ENCODE results near the gene VPS25. TPM values are rescaled to one million over a fixed set of nuclear protein-coding genes. Genes with fewer than 3 reads are reported as not detected.

VPS25 gene
- total and polyA plus RNA-seq, 9 of the 15 experiments (the other 6 are each of a cell fraction or from before 2014, with no cell fraction given) = 123 to 352 (median 180) TPM

DNA sequence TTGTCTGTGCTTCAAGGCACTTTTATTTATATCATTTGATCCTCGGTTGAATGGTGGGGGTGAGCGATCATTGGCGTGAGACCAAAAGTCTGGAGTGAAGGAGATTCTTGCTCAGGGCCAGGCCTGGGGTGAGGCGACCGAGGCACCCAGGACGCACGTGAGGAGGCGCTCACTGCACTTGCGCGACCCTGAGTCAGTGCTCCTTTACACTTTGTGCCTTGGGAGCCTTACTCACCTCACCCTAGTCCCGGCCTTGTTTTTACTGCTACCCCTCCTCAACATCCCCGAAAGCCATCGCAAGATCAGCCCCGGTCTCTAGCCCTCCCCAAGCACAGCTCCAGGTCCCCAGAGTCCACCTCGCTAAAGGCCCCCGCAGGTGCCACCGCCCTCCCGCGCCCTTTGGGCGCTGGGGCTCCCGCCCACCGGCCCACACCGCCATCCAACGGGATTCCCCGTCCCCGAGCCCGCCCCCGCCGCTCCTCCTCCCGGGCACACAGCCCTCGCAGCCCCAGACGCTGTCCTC is 28.9 kb upstream of the VPS25 start (continued):
- TF ChIP-seq ZNF316 (IDR thresholded peaks at IDR 0.05) = 0 out of 2 replicates have a peak, but pooled peaks have one; percentile 5
- 0 out of 2 replicates have a peak, but pooled peaks have one; percentile 24 for TF ChIP-seq CC2D1A (IDR thresholded peaks at IDR 0.05)
- TF ChIP-seq FOXJ2 (tag; IDR thresholded peaks at IDR 0.05) = no peak
- TF ChIP-seq NFIC (IDR thresholded peaks at IDR 0.05) = peak; percentile 71
- TF ChIP-seq BHLHE40 (IDR thresholded peaks at IDR 0.05; ENCODE audit: low read length) = peak; percentile 99
- TF ChIP-seq, protein P1, sequence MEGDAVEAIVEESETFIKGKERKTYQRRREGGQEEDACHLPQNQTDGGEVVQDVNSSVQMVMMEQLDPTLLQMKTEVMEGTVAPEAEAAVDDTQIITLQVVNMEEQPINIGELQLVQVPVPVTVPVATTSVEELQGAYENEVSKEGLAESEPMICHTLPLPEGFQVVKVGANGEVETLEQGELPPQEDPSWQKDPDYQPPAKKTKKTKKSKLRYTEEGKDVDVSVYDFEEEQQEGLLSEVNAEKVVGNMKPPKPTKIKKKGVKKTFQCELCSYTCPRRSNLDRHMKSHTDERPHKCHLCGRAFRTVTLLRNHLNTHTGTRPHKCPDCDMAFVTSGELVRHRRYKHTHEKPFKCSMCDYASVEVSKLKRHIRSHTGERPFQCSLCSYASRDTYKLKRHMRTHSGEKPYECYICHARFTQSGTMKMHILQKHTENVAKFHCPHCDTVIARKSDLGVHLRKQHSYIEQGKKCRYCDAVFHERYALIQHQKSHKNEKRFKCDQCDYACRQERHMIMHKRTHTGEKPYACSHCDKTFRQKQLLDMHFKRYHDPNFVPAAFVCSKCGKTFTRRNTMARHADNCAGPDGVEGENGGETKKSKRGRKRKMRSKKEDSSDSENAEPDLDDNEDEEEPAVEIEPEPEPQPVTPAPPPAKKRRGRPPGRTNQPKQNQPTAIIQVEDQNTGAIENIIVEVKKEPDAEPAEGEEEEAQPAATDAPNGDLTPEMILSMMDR (IDR thresholded peaks at IDR 0.05 in 2 of 3, conservative IDR thresholded peaks at IDR 0.05 in 1 of 3; ENCODE audit: insufficient read depth in 2 of 3, low read depth in 1 of 3, low read length in 3 of 3) = peak in 1 of 3 experiments; percentile 29; a peak in 2 of 6 replicates
- TF ChIP-seq NFE2L1 (tag; IDR thresholded peaks at IDR 0.05; ENCODE audit: borderline replicate concordance, low read depth) = no peak
- TF ChIP-seq JUN (IDR thresholded peaks at IDR 0.05; ENCODE audit: borderline replicate concordance, low read depth, low read length) = peak; percentile 62; the same call in 1 of the 2 replicates
- no peak for TF ChIP-seq JUN (CRISPR knock-in tag; IDR thresholded peaks at IDR 0.05; ENCODE audit: borderline replicate concordance)
- TF ChIP-seq, protein P2, sequence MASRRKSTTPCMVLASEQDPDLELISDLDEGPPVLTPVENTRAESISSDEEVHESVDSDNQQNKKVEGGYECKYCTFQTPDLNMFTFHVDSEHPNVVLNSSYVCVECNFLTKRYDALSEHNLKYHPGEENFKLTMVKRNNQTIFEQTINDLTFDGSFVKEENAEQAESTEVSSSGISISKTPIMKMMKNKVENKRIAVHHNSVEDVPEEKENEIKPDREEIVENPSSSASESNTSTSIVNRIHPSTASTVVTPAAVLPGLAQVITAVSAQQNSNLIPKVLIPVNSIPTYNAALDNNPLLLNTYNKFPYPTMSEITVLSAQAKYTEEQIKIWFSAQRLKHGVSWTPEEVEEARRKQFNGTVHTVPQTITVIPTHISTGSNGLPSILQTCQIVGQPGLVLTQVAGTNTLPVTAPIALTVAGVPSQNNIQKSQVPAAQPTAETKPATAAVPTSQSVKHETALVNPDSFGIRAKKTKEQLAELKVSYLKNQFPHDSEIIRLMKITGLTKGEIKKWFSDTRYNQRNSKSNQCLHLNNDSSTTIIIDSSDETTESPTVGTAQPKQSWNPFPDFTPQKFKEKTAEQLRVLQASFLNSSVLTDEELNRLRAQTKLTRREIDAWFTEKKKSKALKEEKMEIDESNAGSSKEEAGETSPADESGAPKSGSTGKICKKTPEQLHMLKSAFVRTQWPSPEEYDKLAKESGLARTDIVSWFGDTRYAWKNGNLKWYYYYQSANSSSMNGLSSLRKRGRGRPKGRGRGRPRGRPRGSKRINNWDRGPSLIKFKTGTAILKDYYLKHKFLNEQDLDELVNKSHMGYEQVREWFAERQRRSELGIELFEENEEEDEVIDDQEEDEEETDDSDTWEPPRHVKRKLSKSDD (conservative IDR thresholded peaks at IDR 0.05; ENCODE audit: low read length) = no peak
- TF ChIP-seq, protein P3, sequence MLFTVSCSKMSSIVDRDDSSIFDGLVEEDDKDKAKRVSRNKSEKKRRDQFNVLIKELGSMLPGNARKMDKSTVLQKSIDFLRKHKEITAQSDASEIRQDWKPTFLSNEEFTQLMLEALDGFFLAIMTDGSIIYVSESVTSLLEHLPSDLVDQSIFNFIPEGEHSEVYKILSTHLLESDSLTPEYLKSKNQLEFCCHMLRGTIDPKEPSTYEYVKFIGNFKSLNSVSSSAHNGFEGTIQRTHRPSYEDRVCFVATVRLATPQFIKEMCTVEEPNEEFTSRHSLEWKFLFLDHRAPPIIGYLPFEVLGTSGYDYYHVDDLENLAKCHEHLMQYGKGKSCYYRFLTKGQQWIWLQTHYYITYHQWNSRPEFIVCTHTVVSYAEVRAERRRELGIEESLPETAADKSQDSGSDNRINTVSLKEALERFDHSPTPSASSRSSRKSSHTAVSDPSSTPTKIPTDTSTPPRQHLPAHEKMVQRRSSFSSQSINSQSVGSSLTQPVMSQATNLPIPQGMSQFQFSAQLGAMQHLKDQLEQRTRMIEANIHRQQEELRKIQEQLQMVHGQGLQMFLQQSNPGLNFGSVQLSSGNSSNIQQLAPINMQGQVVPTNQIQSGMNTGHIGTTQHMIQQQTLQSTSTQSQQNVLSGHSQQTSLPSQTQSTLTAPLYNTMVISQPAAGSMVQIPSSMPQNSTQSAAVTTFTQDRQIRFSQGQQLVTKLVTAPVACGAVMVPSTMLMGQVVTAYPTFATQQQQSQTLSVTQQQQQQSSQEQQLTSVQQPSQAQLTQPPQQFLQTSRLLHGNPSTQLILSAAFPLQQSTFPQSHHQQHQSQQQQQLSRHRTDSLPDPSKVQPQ (CRISPR knock-in tag; IDR thresholded peaks at IDR 0.05; ENCODE audit: borderline replicate concordance) = no peak
- peak; percentile 53 for TF ChIP-seq MYC (IDR thresholded peaks at IDR 0.05; ENCODE audit: low read depth, low read length)
- TF ChIP-seq MYC (CRISPR knock-in tag; IDR thresholded peaks at IDR 0.05; ENCODE audit: borderline replicate concordance, low read depth) = no peak
- TF ChIP-seq, protein P4, sequence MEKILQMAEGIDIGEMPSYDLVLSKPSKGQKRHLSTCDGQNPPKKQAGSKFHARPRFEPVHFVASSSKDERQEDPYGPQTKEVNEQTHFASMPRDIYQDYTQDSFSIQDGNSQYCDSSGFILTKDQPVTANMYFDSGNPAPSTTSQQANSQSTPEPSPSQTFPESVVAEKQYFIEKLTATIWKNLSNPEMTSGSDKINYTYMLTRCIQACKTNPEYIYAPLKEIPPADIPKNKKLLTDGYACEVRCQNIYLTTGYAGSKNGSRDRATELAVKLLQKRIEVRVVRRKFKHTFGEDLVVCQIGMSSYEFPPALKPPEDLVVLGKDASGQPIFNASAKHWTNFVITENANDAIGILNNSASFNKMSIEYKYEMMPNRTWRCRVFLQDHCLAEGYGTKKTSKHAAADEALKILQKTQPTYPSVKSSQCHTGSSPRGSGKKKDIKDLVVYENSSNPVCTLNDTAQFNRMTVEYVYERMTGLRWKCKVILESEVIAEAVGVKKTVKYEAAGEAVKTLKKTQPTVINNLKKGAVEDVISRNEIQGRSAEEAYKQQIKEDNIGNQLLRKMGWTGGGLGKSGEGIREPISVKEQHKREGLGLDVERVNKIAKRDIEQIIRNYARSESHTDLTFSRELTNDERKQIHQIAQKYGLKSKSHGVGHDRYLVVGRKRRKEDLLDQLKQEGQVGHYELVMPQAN (IDR thresholded peaks at IDR 0.05; ENCODE audit: borderline replicate concordance) = peak; percentile 48; the same call in 1 of the 2 replicates
- peak in 1 of 2 experiments; percentile 0; a peak in 1 of 4 replicates for TF ChIP-seq ARNT (IDR thresholded peaks at IDR 0.05)
